Esophagus squamous epithelium (tissue), 5 donors: ENCODE results near the gene ANKRD28. TPM values are rescaled to one million over a fixed set of nuclear protein-coding genes. Genes with fewer than 3 reads are reported as not detected.

ENCODE experiments used
- DNase-seq: peaks from one replicate; lab custom pipeline; 2025; lab: John Stamatoyannopoulos, UW
- H3K27ac ChIP-seq, 4 donors: fragments of 200-600 bp; sonication (generic); one replicate each; pipeline ENCODE4 v1.5.1; 2016 to 2019; ENCODE audit warnings: mild to moderate bottlenecking in 1 of 4
- H3K27me3 ChIP-seq, 4 donors: fragments of 200-600 bp; sonication (generic); 1 replicate in 3 of 4; 2 replicates in 1 of 4; pipeline versions ENCODE4 v1.5.1 to v1.6.0; 2017 to 2021; ENCODE audit warnings: antibody characterized with exemption in 1 of 4
- H3K36me3 ChIP-seq, 3 donors: fragments of 200-600 bp; sonication (generic); one replicate each; pipeline ENCODE4 v1.5.1; 2016 to 2019
- H3K4me1 ChIP-seq, 3 donors: fragments of 200-600 bp; sonication (generic); one replicate each; pipeline ENCODE4 v1.5.1; 2017 to 2019
- H3K4me3 ChIP-seq, 4 donors: fragments of 200-600 bp; sonication (generic); 1 replicate in 3 of 4; 2 replicates in 1 of 4; pipeline ENCODE4 v1.5.1; 2016 to 2019; ENCODE audit warnings: mild to moderate bottlenecking in 2 of 4, moderate library complexity in 1 of 4
- H3K9me3 ChIP-seq, 3 donors: fragments of 200-600 bp; sonication (generic); one replicate each; pipeline ENCODE4 v1.5.1; 2016 to 2019
- CTCF ChIP-seq, 6 experiments: fragments of 450-650 bp in 4 of 6; fragments of 200-600 bp in 2 of 6; sonication (generic) in 2 of 6; IDR thresholded peaks; one replicate each; pipeline ENCODE4 v1.5.1; 2016 to 2019; ENCODE audit warnings: antibody characterized with exemption in 6 of 6, mild to moderate bottlenecking in 4 of 6, moderate library complexity in 4 of 6
- POLR2A ChIP-seq, 4 donors: fragments of 450-650 bp; IDR thresholded peaks; one replicate each; pipeline ENCODE4 v1.6.1; 2017; ENCODE audit warnings: antibody characterized with exemption in 4 of 4, mild to moderate bottlenecking in 4 of 4, moderate library complexity in 3 of 4
- WGBS, 2 donors: methylation state at CpG; one replicate each; pipeline ENCODE4 v1.1.5; 2018; 5-methylcytosine and 5-hydroxymethylcytosine counted together
- intact Hi-C: fragments of 100-400 bp; cut with DNase I; formaldehyde crosslinking; loops from one replicate; pipeline ENCODE4 v1.15.0; 2022
- total RNA-seq, 4 donors: library from RNA; depleted of rRNA; stranded (reverse); fragments of >200 nt; gene quantifications; one replicate each; pipeline ENCODE4 v1.1.0, GENCODE V29; 2016
- donor health status: DM: yes; HTN: yes; CAD: no.

ANKRD28 gene
- total RNA-seq, 4 donors from 2014 or later, result 20.8 to 49.6 (median 31.8) TPM

- Histone ChIP-seq H3K36me3 (peaks cover 0 to 10% (median 0%) of the 10 kb centered on the region in 3 donors), H3K4me3 (no peak overlapping the region), H3K9me3 (no peaks in the 10 kb centered on the region), H3K4me1 (peaks cover 4 to 46% (median 6%) of the 10 kb centered on the region in 3 donors), H3K27ac (no peak overlapping the region), H3K27me3 (no peaks in the 10 kb centered on the region)
- intact Hi-C loops, result no loop called here
- DNase-seq, result no peak
- TF ChIP-seq CTCF (IDR thresholded peaks at IDR 0.05), result no peak
- no peak for TF ChIP-seq POLR2A (IDR thresholded peaks at IDR 0.05)
- WGBS, 2 donors, result 32 to 45% methylated on average over 4 of the region's 4 CpGs
Observed at GRCh38 chr3:15783361-15783969, 14.3 kb downstream of the ANKRD28 start.

GRCh38 chr3:15782429-15782828, 15.3 kb downstream of the ANKRD28 start:
- Histone ChIP-seq H3K9me3 (no peaks in the 10 kb centered on the region), H3K4me3 (no peak overlapping the region), H3K4me1 (peaks cover 4 to 50% (median 6%) of the 10 kb centered on the region in 3 donors), H3K27me3 (no peaks in the 10 kb centered on the region), H3K27ac (no peak overlapping the region), H3K36me3 (peaks cover 0 to 9% (median 0%) of the 10 kb centered on the region in 3 donors)
- intact Hi-C loops, result no loop called here
- 90 to 97% methylated on average over 2 of the region's 2 CpGs for WGBS, 2 donors
- TF ChIP-seq CTCF (IDR thresholded peaks at IDR 0.05), result no peak
- no peak for TF ChIP-seq POLR2A (IDR thresholded peaks at IDR 0.05)
- no peak for DNase-seq

GRCh38 chr3:15781637-15782402, 16.0 kb downstream of the ANKRD28 start:
- no peaks in the 10 kb centered on the region for H3K27me3 ChIP-seq
- no peak overlapping the region for H3K4me3 ChIP-seq

GRCh38 chr3:15781131-15781530, 16.6 kb downstream of the ANKRD28 start:
- peaks cover 4 to 50% (median 6%) of the 10 kb centered on the region in 3 donors for H3K4me1 ChIP-seq

More at GRCh38 chr3:15781637-15782402, 16.0 kb downstream of the ANKRD28 start:
- intact Hi-C loops, result no loop called here
- no peak for DNase-seq
- Histone ChIP-seq H3K4me1 (peaks cover 4 to 50% (median 6%) of the 10 kb centered on the region in 3 donors), H3K36me3 (peaks cover 0 to 6% (median 0%) of the 10 kb centered on the region in 3 donors), H3K9me3 (no peaks in the 10 kb centered on the region), H3K27ac (no peak overlapping the region)
- no peak for TF ChIP-seq CTCF (IDR thresholded peaks at IDR 0.05)
- no peak for TF ChIP-seq POLR2A (IDR thresholded peaks at IDR 0.05)
- 80 to 84% methylated on average over 6 of the region's 6 CpGs for WGBS, 2 donors

More at GRCh38 chr3:15781131-15781530, 16.6 kb downstream of the ANKRD28 start:
- H3K36me3 ChIP-seq, result peaks cover 0 to 6% (median 0%) of the 10 kb centered on the region in 3 donors
- TF ChIP-seq CTCF (IDR thresholded peaks at IDR 0.05) (no peak), POLR2A (IDR thresholded peaks at IDR 0.05) (no peak)
- no peak overlapping the region for H3K27ac ChIP-seq
- DNase-seq, result no peak
- intact Hi-C loops, result no loop called here
- H3K4me3 ChIP-seq, result no peak overlapping the region
- H3K9me3 ChIP-seq, result no peaks in the 10 kb centered on the region
- H3K27me3 ChIP-seq, result no peaks in the 10 kb centered on the region
